ENCODE results near the gene CASD1.

GRCh38 chr7:94482796-94483195, 26.8 kb upstream of the CASD1 start:
- TF ChIP-seq EZH2 (IDR thresholded peaks at IDR 0.05): no peak
- no peak for TF ChIP-seq POLR2AphosphoS5 (IDR thresholded peaks at IDR 0.05; ENCODE audit: borderline replicate concordance, low read depth, low read length)
- no peak for TF ChIP-seq FOXP2 (optimal IDR thresholded peaks at IDR 0.05; ENCODE audit: control extremely low read depth, extremely low read length, insufficient read depth)
